HK-2 (cell line): ENCODE measurements around the gene OR2G2.

Experiments used
- DNase-seq: peaks from one replicate; pipeline ENCODE4 v3.0.0-alpha.2; 2018; ENCODE audit not compliant: unreplicated experiment

Gene OR2G2, protein sequence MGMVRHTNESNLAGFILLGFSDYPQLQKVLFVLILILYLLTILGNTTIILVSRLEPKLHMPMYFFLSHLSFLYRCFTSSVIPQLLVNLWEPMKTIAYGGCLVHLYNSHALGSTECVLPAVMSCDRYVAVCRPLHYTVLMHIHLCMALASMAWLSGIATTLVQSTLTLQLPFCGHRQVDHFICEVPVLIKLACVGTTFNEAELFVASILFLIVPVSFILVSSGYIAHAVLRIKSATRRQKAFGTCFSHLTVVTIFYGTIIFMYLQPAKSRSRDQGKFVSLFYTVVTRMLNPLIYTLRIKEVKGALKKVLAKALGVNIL

DNA sequence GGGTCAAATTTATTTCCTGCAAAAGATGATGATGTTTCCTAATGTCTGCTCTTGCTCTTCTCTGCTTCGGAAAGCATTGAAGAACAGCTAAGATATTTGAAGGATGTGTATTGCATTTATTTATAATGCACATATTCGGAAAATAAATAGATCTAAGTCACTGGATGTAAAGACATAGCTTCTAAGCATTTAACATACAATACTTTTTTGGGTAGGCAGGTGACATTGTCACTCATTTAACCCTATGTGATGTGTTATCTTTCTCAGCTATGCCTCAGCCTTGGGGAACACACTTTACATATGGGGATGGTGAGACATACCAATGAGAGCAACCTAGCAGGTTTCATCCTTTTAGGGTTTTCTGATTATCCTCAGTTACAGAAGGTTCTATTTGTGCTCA, at the start of gene OR2G2:
TSS of gene OR2G2 (plus strand) at position 301 of the 400 bp plus-strand sequence. CDS start at position 301, 0 bp downstream.
- no peak for DNase-seq

DNA sequence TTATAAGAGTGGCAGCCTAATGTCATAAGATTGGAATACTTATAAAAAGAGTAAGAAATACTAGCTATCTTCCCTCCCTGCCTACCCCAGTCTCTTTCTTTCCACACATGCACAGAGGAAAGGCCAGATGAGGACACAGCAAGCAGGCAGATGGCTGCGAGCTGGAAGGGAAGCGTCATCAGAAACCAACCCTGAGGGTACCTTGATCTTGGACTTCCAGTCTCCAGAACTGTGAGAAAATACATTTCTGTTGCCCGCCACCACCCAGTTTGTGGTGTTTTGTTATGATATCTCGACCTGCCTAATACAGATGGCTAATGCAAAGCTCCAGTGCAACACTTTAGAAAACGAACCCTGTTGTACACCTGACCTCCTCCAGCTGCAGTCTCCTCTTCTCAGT, 49.6 kb upstream of the OR2G2 start:
- no peak for DNase-seq

DNA sequence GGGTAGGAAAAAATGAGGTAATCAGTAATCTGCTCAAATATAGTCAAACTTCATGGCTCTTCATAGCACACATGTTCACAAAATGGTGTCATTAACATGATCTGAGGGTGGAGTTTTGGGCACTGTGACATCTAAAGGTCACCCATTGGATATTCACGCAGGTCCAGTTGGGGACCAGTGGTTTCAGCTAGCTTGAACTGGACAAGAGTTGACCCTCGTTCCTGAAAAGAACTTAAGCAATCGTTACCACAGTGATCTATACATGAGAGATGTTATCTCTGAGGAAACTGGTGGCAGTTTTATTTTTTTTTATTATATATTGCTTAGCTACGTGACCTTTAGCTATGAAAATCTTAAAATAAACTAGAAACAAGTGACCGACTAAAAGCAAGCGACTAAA, 48.9 kb upstream of the OR2G2 start:
- no peak for DNase-seq

DNA sequence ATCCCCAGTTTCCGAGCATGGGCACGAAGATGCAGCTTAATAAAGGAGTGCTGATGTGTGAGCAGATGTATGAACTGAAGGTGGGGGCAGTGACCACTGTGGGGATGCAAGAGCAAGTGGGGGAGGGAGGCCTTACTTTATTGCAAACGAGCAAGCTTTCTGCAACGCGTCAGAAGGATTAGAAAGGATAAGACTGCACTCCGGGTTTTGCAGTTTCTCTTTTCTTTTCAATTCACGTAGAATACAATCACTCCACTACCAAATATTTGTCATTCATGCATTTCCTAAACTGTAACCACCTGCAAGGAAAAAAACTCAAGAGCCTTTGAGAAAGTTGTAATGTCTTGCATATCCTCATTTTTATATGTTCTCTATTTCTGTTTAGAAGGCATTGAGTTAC, 47.6 kb upstream of the OR2G2 start:
- no peak for DNase-seq

DNA sequence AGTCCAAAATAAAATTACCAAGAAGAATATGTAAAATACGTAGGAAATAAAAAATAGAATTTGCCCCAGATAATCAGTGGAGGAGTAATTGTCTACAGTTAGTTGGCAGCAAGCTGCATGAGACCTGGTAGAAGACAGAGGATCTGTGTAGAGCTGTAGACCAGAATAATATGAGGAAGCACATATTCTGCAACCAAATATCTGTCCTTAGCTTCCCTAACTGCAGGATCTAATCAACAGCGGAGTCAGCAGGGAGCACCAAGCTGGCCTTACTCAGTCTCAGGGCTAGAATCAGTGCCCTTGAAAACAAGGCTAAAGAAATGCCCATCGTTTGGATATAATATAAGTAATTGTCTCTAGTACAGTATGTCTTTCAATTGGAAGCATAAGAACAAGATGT, 45.3 kb upstream of the OR2G2 start:
- no peak for DNase-seq

DNA sequence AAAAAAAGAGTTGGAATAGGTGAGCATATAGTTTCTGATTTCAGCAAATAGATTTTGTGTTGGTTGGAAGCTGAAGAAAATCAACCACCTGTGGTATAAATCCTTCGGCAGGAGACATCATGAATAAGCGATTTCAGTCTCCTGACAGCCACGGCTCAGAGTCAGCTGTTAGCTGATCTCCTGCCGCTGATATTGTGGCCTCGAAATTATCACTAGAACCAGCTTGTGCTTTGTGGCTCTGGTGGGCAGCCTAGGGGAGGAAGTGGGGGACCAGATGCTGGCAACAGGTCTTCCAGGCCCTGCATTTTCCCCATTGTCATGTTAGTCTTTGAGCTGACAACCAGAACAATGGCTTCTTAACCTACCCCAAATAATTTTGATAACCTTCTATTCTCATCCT, 40.1 kb upstream of the OR2G2 start:
- no peak for DNase-seq

DNA sequence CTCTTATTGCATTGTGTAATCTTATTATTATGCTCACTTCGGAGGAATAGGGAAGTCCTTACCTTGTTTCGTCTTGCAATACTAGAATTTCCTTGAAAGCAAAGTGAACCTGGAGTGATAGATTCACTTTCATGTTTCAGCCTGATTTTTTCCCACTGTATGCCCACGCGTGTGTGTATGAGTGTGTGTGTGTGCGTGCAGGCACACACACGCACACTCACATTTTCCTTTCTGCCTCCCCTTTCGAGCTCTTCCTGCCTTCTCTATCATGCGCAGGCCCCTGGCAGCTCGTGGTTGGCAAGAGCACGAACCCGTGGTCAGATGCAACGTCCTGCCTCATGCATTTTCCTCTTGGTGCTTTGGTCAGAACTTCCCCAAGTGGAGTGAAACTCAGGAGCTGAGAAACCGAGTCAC, 39.4 kb upstream of the OR2G2 start, which contains the start of gene GCSAML:
TSS of gene GCSAML (plus strand) at position 366 of the 414 bp plus-strand sequence. CDS start 58 bp downstream, outside the sequence.
- no peak for DNase-seq

DNA sequence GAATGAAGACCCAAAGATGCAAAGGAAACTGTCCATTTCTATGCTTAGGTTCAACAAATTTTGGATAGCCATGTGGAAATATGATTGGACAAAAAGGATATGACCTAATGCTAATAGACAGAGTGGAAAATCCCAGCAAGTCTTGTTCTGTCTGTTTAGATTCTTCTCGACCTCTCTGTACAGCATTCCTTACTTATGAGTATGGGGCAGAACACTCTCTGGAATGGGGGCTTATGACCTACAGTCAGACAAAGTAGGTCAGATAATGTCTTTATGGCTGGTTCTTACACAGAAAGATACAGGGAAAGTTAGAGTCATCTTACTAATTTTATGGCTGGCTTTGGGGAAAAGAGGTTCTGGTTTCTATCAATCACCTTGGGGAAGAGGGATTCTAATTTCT, 36.4 kb upstream of the OR2G2 start:
- no peak for DNase-seq

DNA sequence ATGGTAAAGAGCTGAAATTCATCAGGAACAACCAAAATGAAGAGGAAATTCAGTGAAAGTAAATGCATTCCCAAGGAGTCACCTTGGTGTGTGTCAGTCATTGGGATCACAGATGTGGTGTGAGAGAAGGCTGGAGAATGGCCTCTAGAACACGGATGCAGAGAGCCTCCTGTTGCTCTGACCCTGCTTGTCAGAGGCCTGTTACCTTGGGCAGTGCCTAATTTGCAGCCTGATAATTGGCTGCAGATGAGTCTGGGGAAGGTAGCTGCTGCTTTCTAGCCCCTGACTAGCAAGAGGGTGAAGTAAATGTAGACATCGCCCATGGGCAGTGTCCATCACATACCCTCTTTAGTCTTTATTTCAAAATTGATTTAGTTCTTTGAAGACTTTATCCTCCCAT, 35.9 kb upstream of the OR2G2 start:
- no peak for DNase-seq

DNA sequence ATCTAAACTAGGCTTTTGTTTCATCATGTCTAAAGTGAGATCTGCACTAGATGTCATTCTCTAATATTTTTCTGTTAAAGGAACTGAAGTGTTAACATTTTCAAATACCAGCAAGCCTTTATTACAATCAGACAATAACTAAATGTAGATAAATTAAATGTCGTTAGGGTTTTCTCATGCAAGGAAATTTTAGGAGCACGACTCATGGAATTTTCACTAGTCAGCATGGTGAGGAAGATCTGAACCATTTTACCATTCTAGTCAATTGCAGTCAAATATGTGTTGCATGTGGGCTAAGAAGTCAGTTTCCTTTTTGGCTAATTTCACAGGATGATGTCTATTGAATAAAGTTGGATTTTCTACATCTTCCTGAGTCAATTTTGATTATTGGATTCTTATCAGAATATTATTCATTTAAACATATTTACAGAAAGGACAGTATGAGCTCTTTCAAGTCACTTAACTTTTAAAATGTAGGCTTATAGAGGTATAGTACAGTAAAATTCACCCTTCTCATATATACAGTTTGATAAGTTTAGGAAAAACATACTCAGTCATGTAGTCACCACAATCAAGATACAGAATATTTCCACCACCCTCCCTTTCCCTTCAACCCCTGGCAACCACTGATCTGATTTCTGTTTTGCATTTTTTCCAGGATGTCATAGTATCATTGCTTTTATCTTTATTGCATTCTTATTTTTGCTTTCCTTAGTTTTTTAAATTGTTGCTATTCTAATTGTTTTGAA, 30.1 kb upstream of the OR2G2 start:
- no peak for DNase-seq

DNA sequence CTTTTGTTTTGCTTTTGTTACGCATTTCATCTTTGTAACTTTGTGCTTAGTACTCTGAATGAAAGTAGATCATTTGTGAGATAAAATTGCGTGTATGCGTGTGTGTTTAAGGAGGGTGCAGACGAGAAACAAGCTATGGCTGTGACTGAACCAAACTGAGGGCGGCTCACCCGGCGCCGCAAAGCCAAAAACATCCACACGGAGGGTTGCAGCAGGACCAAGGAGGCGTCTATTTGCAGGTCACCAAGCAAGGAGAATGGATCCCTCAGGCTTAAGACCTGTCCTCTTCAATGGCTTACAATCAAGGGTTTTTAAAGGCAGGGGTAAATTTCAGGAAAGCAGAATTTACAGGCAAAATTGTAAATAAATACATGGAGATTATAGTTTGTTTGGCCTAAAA, 26.4 kb upstream of the OR2G2 start:
- no peak for DNase-seq

DNA sequence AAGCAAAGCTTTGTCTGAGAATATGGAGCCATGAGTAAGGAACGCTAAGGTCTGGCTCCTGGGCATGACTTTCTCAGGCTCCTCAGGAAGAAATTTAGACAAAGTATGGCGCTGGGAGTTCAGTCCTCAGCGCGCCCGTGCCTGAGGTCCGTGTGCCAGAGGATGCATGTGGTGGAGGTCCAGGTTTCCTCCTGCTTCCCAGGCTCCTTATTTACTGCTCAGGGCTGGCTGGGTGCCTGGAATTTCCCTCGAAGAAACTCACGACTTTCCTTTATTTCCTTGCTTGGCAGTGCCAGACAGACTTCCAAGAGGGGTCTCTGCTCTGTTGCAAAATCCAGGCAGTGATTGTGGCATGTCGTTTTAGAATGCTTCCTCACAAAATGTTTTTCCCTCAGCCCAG, 26.0 kb upstream of the OR2G2 start:
- DNase-seq: no peak

DNA sequence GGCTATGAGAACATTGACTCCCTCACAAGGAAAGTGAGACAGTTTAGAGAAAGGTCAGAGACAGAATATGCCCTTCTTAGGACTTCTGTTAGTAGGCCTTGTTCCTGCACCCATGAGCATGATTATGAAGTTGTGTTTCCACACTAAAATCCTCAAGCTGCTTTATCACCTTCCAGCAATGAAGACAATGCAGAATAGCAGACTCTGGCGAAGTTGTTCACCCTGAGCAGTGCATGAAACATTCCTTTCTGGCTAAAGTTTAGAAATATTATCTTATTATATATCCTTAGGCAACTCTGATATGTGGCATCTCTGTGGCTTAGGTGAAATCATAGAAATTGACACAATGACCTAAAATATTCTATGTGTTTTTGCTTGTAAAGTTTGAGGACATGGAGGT, 13.9 kb upstream of the OR2G2 start:
- no peak for DNase-seq

DNA sequence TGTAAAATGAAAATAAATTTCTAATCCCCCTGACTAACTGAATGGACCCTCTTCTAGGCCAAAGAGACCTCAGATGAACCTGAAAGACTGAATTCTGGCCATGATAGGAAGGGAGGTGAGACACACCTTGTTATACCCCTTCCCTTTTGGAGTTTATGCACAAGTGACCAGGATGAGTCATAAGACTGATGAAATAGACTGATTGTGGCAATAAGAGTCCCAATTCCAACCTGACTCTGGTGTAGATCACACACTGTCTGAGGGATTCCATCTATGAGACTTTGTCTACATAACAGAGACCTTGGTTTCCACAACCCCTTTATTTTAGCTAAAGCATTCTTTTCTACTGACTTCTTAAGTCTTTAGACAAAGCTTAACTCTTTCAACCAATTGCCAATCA, 13.5 kb upstream of the OR2G2 start:
- no peak for DNase-seq

DNA sequence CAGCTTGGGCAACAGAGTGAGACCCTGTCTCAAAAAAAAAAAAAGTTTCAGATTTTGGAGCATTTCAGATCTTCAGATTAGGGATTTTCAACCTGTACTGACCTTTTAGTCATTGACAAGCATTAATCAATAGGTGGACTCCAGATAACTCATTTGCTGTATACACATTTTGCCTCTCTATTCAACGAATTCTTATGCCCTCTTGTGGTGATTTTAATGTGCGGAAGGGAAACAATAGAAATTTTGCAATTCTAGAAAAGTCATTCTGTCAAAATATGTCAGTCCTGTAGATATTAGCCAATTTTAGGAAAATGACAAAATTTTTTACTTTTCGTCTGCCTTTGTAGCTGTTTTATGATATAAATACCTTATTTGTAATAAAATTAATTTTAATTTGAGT, 11.6 kb upstream of the OR2G2 start:
- DNase-seq: no peak

DNA sequence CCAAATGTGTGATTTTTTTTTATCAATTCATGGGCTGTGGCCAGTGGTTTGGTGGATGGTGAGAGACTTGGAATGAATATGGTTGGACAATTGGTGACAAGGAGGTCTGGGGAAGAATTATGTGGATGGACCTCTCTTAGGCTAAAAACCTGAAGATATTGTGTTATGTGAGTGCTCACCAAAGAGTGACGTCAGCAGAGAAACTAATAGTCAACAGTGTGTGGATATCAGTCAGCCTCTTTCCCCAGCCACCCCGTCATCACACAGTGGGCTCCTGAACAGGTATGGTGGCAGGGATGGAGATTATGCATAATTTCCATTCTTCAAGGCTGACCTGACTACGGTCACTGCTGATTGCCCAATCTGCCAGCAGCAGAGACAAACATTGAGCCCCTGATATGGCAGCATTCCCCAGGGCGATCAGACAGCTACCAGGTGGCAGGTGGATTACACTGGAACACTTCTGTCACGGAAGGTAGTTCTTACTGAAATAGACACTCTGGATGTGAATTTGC, 9.2 kb upstream of the OR2G2 start:
- DNase-seq: no peak

DNA sequence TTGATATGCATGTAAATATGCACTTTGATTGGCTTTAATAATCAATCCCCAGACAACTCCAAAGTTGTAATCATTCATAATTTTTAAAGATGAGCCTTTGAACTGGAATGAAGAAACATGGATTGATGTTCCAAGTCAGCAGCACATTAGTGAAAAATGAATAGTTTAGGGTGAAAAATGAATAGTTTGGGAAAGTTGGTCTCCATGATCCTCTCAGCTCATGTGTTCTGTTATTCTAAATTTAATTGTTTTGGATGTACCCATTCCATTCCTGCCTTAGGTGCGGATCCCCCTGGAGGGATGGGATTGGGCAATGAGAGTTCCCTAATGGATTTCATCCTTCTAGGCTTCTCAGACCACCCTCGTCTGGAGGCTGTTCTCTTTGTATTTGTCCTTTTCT, 17.1 kb downstream of the OR2G2 start, which contains the start of gene OR2G3:
TSS of gene OR2G3 (plus strand) at position 301 of the 400 bp plus-strand sequence. CDS start at position 301, 0 bp downstream.
- no peak for DNase-seq

DNA sequence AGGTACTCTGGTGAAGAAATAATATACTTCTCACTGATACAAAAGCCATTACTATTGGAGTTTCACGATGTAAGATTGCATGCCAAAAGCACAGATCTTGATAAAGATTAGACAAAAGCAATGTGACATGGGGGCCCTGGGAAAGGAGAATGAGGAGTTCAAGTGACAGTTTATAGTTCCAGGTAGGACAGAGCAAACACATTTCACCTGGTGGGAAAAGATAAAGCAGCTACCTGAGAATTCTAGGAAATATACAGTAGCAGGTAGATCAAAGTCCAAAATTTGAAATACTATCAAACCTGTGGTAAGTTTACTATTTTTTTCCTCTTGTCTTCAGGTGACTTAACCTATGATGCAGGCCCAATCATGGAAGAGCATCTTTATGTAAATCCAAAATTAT, 25.2 kb downstream of the OR2G2 start:
- DNase-seq: no peak

DNA sequence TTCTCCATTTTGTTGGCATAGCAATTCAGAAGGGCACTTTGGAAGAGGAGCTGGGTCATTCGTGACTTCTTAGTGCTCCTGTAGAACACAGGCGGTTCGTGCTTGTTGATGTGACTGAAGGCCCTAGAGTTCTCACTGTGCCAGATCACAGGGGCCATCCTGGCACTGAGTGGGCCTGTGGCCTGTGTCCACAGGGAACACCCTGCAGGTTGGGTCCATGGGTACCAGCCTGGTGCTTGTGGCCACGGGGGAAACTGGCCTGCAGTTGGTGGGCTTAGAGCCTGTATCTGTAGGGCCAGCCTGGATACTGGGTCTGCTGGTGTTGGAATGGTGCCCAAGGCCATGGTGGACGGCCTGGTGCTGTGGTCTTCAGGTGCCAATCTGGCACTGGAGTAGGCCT, 26.5 kb downstream of the OR2G2 start:
- no peak for DNase-seq

DNA sequence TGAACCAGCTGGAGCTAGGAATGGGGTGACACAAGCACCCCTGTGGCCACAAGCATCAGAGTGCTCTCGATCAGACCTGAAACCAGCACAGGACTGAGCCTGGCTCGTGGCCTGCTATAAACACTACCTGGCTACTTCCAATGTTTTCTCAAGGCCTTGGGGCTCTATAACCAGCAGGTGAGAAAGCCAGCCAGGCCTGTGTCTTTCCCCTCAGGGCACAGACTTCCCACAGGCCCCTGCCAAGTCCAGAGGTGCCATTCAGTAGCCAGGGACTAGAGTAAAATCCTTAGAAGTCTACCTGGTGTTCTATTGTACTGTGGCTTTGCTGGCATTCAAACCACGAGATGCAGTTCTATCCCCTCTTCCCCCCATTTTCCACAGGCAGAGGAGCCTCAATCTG, 39.8 kb downstream of the OR2G2 start:
- DNase-seq: no peak

DNA sequence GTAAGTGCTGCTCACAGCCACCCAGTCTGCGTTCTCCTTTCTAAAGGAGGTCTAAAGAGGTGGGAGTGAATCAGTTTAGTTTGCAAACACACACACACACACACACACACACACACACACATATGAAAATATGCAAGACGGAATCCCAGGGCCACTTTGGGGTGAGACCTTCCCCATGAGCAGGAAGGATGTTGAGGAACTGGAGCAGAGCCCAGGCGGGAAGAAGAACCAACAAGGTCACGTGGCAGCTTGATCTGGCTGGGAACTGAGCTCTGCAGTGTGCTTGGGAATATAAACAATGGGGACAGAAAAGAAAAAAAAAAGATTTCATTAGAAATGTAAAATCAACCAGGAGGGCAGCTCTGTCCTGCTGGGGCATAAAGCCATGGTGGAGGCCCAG, 49.9 kb downstream of the OR2G2 start:
- DNase-seq: no peak

DNA sequence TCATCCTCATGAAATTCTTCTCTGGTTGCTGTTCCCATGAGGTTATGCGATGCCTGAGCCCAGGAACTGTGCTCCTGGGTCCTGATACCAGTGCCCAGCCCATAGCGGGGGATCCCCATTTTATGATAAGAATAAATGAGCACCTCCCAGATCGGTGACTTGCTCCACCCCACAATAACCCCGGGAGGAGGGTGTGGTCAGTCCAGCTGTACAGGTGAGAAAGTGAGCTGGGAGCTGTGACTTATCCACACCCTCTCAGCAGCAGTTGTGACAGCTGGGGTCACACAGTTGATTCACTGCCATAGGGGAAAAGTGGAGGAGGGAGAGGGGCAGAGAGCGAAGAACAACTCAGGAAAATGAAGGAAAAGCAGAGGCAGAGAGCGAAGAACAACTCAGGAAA, 50.6 kb downstream of the OR2G2 start:
- DNase-seq: no peak
